DOHH2 (cell line): ENCODE measurements around the gene ERO1B.

Experiments used
- CTCF ChIP-seq: fragments of 200-600 bp; sonication (generic); IDR thresholded peaks from one replicate; pipeline ENCODE4 v1.5.1; 2014; ENCODE audit warnings: antibody characterized with exemption, mild to moderate bottlenecking, low read depth, low read length; ENCODE audit not compliant: poor library complexity, severe bottlenecking
- EZH2phosphoT487 ChIP-seq: fragments of 200-600 bp; sonication (generic); IDR thresholded peaks from 2 replicates; pipeline ENCODE4 v1.6.1; 2017; ENCODE audit warnings: borderline replicate concordance, mild to moderate bottlenecking, antibody characterized with exemption, low read length, moderate library complexity, mixed read lengths

DNA sequence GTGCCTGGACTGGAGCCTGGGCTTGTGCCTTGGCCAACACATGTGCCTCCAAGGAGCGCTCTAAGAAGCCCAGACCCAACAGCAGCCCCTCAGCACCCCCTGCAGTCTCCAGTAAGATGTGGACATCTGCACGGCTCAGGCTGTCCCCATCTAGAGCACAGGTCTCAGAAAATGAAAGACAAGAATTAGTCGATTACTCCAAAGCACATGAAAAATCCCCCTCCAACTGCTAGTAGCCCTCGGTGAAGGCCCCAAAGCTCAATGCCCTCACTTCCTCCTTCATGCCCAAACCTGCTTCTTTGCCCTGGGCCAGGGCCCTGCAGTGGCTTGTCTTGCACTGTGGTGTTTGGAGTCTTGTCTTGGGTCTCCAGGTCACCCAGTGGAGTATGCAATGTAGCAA, 21.9 kb upstream of the ERO1B start:
- TF ChIP-seq CTCF (peak; percentile 43), EZH2phosphoT487 (no peak)
